Measurements from ENCODE around the gene ANKS1A. TPM values are rescaled to one million over a fixed set of nuclear protein-coding genes. Genes with fewer than 3 reads are reported as not detected.

Gene ANKS1A
- total RNA-seq, 1 experiment from 2014 or later = 35.0 TPM

GRCh38 chr6:35076997-35077712, 188.1 kb downstream of the ANKS1A start (continued):
- no peak for TF ChIP-seq ZBTB21 (CRISPR knock-in tag; IDR thresholded peaks at IDR 0.05; ENCODE audit: borderline replicate concordance)

GRCh38 chr6:35077713-35078105, 188.7 kb downstream of the ANKS1A start:
- Mint-ChIP-seq H3K9me3 (no peaks in the 10 kb centered on the region), H3K27ac (no peak overlapping the region), H3K4me3 (no peak overlapping the region), H3K4me1 (peaks cover 14% of the 10 kb centered on the region), H3K27me3 (ENCODE audit: low read depth) (no peaks in the 10 kb centered on the region), H3K36me3 (peaks cover 19% of the 10 kb centered on the region)
- no peak for DNase-seq (ENCODE audit: low spot score)
- ATAC-seq = no peak
- CTCF ChIA-PET = interaction anchor here (0.6 to 1.3 kb wide), 2 partner anchors 91 to 148 kb away, joined by 3 read pairs; no protein-coding TSS in a partner anchor
- POLR2A ChIA-PET = no interaction called here
- TF ChIP-seq JAZF1 (CRISPR knock-in tag; IDR thresholded peaks at IDR 0.05) (no peak), CDX4 (CRISPR knock-in tag; IDR thresholded peaks at IDR 0.05; ENCODE audit: borderline replicate concordance) (no peak), ERG (CRISPR knock-in tag; IDR thresholded peaks at IDR 0.05) (no peak), SOX15 (CRISPR knock-in tag; IDR thresholded peaks at IDR 0.05) (no peak), ZNF423 (CRISPR knock-in tag; IDR thresholded peaks at IDR 0.05) (no peak), USF1 (CRISPR knock-in tag; IDR thresholded peaks at IDR 0.05) (no peak), ZBTB21 (CRISPR knock-in tag; IDR thresholded peaks at IDR 0.05; ENCODE audit: borderline replicate concordance) (no peak), IRF2 (CRISPR knock-in tag; IDR thresholded peaks at IDR 0.05; ENCODE audit: borderline replicate concordance, low read depth) (no peak), ZNF416 (CRISPR knock-in tag; IDR thresholded peaks at IDR 0.05) (no peak), HMGXB4 (CRISPR knock-in tag; IDR thresholded peaks at IDR 0.05) (no peak), ZNF232 (CRISPR knock-in tag; IDR thresholded peaks at IDR 0.05) (no peak), ZNF396 (CRISPR knock-in tag; IDR thresholded peaks at IDR 0.05; ENCODE audit: borderline replicate concordance) (no peak), PRDM15 (CRISPR knock-in tag; IDR thresholded peaks at IDR 0.05) (no peak), ZNF425 (CRISPR knock-in tag; conservative IDR thresholded peaks at IDR 0.05) (no peak), ZNF532 (CRISPR knock-in tag; IDR thresholded peaks at IDR 0.05; ENCODE audit: borderline replicate concordance) (no peak), FOXK1 (CRISPR knock-in tag; IDR thresholded peaks at IDR 0.05) (no peak)

All from WTC11 (cell line).